HepG2 (cell line): ENCODE measurements around the gene CKS1B. TPM values are rescaled to one million over a fixed set of nuclear protein-coding genes. Genes with fewer than 3 reads are reported as not detected.
A peak's percentile ranks its signal among the peaks of the same experiment; 100 is the strongest.

Experiments used
- DZIP1 ChIP-seq: sonication (generic); formaldehyde crosslinking; IDR thresholded peaks from 2 replicates; pipeline ENCODE4 v1.5.0; 2020; ENCODE audit warnings: mild to moderate bottlenecking, missing genetic modification reagents
- EED ChIP-seq: sonication (generic); formaldehyde crosslinking; IDR thresholded peaks from 2 replicates; pipeline ENCODE4 v1.5.0; 2020; ENCODE audit warnings: mild to moderate bottlenecking, missing genetic modification reagents
- HOXA5 ChIP-seq: sonication (generic); formaldehyde crosslinking; IDR thresholded peaks from 2 replicates; pipeline ENCODE4 v1.4.0; 2020; ENCODE audit warnings: missing genetic modification reagents
- IRF1 ChIP-seq: sonication (generic); formaldehyde crosslinking; IDR thresholded peaks from 2 replicates; pipeline ENCODE4 v1.4.0; 2020; ENCODE audit warnings: low read depth, mild to moderate bottlenecking, missing genetic modification reagents
- KLF9 ChIP-seq: IDR thresholded peaks from 2 replicates; pipeline ENCODE4 v1.6.1; 2016; ENCODE audit warnings: low read depth
- MXI1 ChIP-seq: IDR thresholded peaks from 3 replicates; pipeline ENCODE4 v1.6.1; 2012; ENCODE audit warnings: low read depth, low read length, inconsistent platforms, borderline replicate concordance
- NFE2L1 ChIP-seq: sonication (generic); formaldehyde crosslinking; IDR thresholded peaks from 2 replicates; pipeline ENCODE4 v1.4.0; 2020; ENCODE audit warnings: missing genetic modification reagents, mild to moderate bottlenecking, borderline replicate concordance
- NFYC ChIP-seq: IDR thresholded peaks from 2 replicates; pipeline ENCODE4 v1.6.1; 2016; ENCODE audit warnings: missing genetic modification reagents, missing compliant biosample characterization
- NRL ChIP-seq: sonication (generic); formaldehyde crosslinking; IDR thresholded peaks from 2 replicates; pipeline ENCODE4 v1.5.0; 2020; ENCODE audit warnings: missing genetic modification reagents, mild to moderate bottlenecking, moderate library complexity, borderline replicate concordance
- ONECUT2 ChIP-seq: sonication (generic); formaldehyde crosslinking; IDR thresholded peaks from 2 replicates; pipeline ENCODE4 v1.4.0; 2020; ENCODE audit warnings: missing genetic modification reagents
- PAF1 ChIP-seq: IDR thresholded peaks from 2 replicates; pipeline ENCODE4 v1.6.1; 2016; ENCODE audit warnings: missing genetic modification reagents, missing compliant biosample characterization
- PLSCR1 ChIP-seq: sonication (generic); formaldehyde crosslinking; IDR thresholded peaks from 2 replicates; pipeline ENCODE4 v1.5.0; 2020; ENCODE audit warnings: missing genetic modification reagents, mild to moderate bottlenecking, borderline replicate concordance
- REL ChIP-seq: sonication (generic); formaldehyde crosslinking; conservative IDR thresholded peaks from 2 replicates; pipeline ENCODE4 v1.8.0; 2022; ENCODE audit warnings: mild to moderate bottlenecking, missing genetic modification reagents, moderate library complexity
- SMARCE1 ChIP-seq: fragments of 450-650 bp; IDR thresholded peaks from 2 replicates; pipeline ENCODE4 v1.6.1; 2017; ENCODE audit warnings: borderline replicate concordance
- SNAPC4 ChIP-seq: sonication (generic); formaldehyde crosslinking; IDR thresholded peaks from 2 replicates; pipeline ENCODE4 v1.4.0; 2020; ENCODE audit warnings: mild to moderate bottlenecking, missing genetic modification reagents
- SUZ12 ChIP-seq: fragments of 150-350 bp; IDR thresholded peaks from 2 replicates; pipeline ENCODE4 v1.6.1; 2014; ENCODE audit warnings: low read depth, low read length
- ZBTB42 ChIP-seq: sonication (generic); formaldehyde crosslinking; IDR thresholded peaks from 2 replicates; pipeline ENCODE4 v1.5.0; 2020; ENCODE audit warnings: mild to moderate bottlenecking, missing genetic modification reagents
- ZFP62 ChIP-seq: sonication (generic); formaldehyde crosslinking; IDR thresholded peaks from 2 replicates; pipeline ENCODE4 v1.4.0; 2020; ENCODE audit warnings: missing genetic modification reagents
- ZMAT3 ChIP-seq: sonication (generic); formaldehyde crosslinking; conservative IDR thresholded peaks from 2 replicates; pipeline ENCODE4 v1.7.0; 2021; ENCODE audit warnings: missing genetic modification reagents
- ZNF282 ChIP-seq: fragments of 450-650 bp; IDR thresholded peaks from 2 replicates; pipeline ENCODE4 v1.6.1; 2018; ENCODE audit not compliant: partially characterized antibody
- ZNF34 ChIP-seq: sonication (generic); formaldehyde crosslinking; IDR thresholded peaks from 2 replicates; pipeline ENCODE4 v1.4.0; 2020; ENCODE audit warnings: mild to moderate bottlenecking, missing genetic modification reagents, borderline replicate concordance
- ZNF501 ChIP-seq: sonication (generic); formaldehyde crosslinking; IDR thresholded peaks from 2 replicates; pipeline ENCODE4 v1.5.1; 2020; ENCODE audit warnings: mild to moderate bottlenecking, moderate library complexity, missing genetic modification reagents
- ZNF564 ChIP-seq: sonication (generic); formaldehyde crosslinking; IDR thresholded peaks from 2 replicates; pipeline ENCODE4 v1.8.1; 2023; ENCODE audit warnings: mild to moderate bottlenecking, missing genetic modification reagents
- ZNF644 ChIP-seq: IDR thresholded peaks from 2 replicates; pipeline ENCODE4 v1.6.1; 2016; ENCODE audit warnings: low read depth
- polyA plus RNA-seq, 8 experiments: library from polyadenylated mRNA; depleted of rRNA in 3 of 8; stranded (reverse) in 7 of 8; unstranded in 1 of 8; fragments of >200 nt; fragmentation: Illumina TruSeq in 4 of 8; extraction: Trizol in 4 of 8; gene quantifications; 2 replicates each; pipeline versions ENCODE4 v1.2.1 to v1.2.3, GENCODE V29; 2011 to 2016; ENCODE audit warnings: low read depth in 4 of 8, missing spikeins in 1 of 8, mixed read lengths in 1 of 8; ENCODE audit not compliant: insufficient read depth in 1 of 8
- total RNA-seq, 5 experiments: library from RNA; depleted of rRNA; stranded (reverse); fragments of >200 nt; fragmentation: Illumina TruSeq; extraction: Trizol; gene quantifications; 2 replicates each; pipeline ENCODE4 v1.2.3, GENCODE V29; 2016; ENCODE audit warnings: low read depth in 1 of 5

CKS1B gene
- total and polyA plus RNA-seq, 2 of the 13 experiments (the other 11 are each of a cell fraction or from before 2014, with no cell fraction given), result 217 to 222 TPM

GRCh38 chr1:154931940-154932487, 42.5 kb upstream of the CKS1B start (continued):
- TF ChIP-seq NFYC (CRISPR knock-in tag), result no peak
- no peak for TF ChIP-seq IRF1 (CRISPR knock-in tag)
- no peak for TF ChIP-seq ZNF282
- TF ChIP-seq ZNF34 (CRISPR knock-in tag), result no peak
- 0 out of 2 replicates have a peak, but pooled peaks have one; percentile 24 for TF ChIP-seq SNAPC4 (CRISPR knock-in tag)
- no peak for TF ChIP-seq HOXA5 (CRISPR knock-in tag)
- TF ChIP-seq ONECUT2 (CRISPR knock-in tag), result no peak
- TF ChIP-seq PAF1 (CRISPR knock-in tag), result no peak
- no peak for TF ChIP-seq NRL
- TF ChIP-seq DZIP1 (CRISPR knock-in tag), result no peak
- TF ChIP-seq KLF9, result no peak
- TF ChIP-seq PLSCR1 (CRISPR knock-in tag), result no peak
- no peak for TF ChIP-seq REL (CRISPR knock-in tag)
- no peak for TF ChIP-seq SMARCE1
- TF ChIP-seq ZNF644, result no peak
- peak; percentile 21; the same call in 1 of the 2 replicates for TF ChIP-seq ZMAT3 (CRISPR knock-in tag)
- no peak for TF ChIP-seq ZFP62
- no peak for TF ChIP-seq ZNF564 (CRISPR knock-in tag)
- no peak; the same call in 2 of the 3 replicates for TF ChIP-seq MXI1
- TF ChIP-seq ZBTB42 (CRISPR knock-in tag), result no peak
- TF ChIP-seq EED (CRISPR knock-in tag), result no peak
- TF ChIP-seq NFE2L1 (CRISPR knock-in tag), result no peak
- TF ChIP-seq ZNF501, result peak; percentile 78
- TF ChIP-seq SUZ12, result no peak
